AG08395 (cell line): ENCODE data around the gene TBX1.
A peak's percentile ranks its signal among the peaks of the same experiment; 100 is the strongest.

Experiments
- DNase-seq: peaks from one replicate; pipeline ENCODE4 v3.0.0; 2012; ENCODE audit warnings: mixed read lengths, low spot score

TBX1 gene

GRCh38 chr22:19800306-19800705, 39.7 kb downstream of the TBX1 start:
- DNase-seq, result no peak

- peak; percentile 38 for DNase-seq
Measured at GRCh38 chr22:19800761-19801244, 40.2 kb downstream of the TBX1 start.

GRCh38 chr22:19801340-19802000, 40.9 kb downstream of the TBX1 start:
- peak; percentile 47 for DNase-seq

GRCh38 chr22:19802001-19802893, 41.7 kb downstream of the TBX1 start:
- no peak for DNase-seq

- DNase-seq, result no peak
Measured at GRCh38 chr22:19802894-19803735, 42.5 kb downstream of the TBX1 start.

GRCh38 chr22:19803736-19804267, 43.2 kb downstream of the TBX1 start:
- no peak for DNase-seq

- DNase-seq, result no peak
Measured at GRCh38 chr22:19805821-19806212, 45.2 kb downstream of the TBX1 start.

- no peak for DNase-seq
Measured at GRCh38 chr22:19806213-19807160, 45.9 kb downstream of the TBX1 start.

- DNase-seq, result no peak
Measured at GRCh38 chr22:19807161-19807913, 46.8 kb downstream of the TBX1 start.

GRCh38 chr22:19807914-19808872, 47.6 kb downstream of the TBX1 start:
- no peak for DNase-seq

GRCh38 chr22:19808873-19809478, 48.4 kb downstream of the TBX1 start:
- DNase-seq, result no peak

GRCh38 chr22:19809741-19810140, 49.2 kb downstream of the TBX1 start:
- no peak for DNase-seq

GRCh38 chr22:19810381-19811201, 50.0 kb downstream of the TBX1 start:
- DNase-seq, result peak; percentile 84

- DNase-seq, result no peak
Measured at GRCh38 chr22:19811211-19811621, 50.6 kb downstream of the TBX1 start.

- no peak for DNase-seq
Measured at GRCh38 chr22:19811811-19812771, 51.5 kb downstream of the TBX1 start.

GRCh38 chr22:19812910-19813309, 52.3 kb downstream of the TBX1 start:
- DNase-seq, result no peak
